ENCODE data around the gene ENPP6.
A peak's percentile ranks its signal among the peaks of the same experiment; 100 is the strongest.
"Not testable (repeated sequence)": the region's sequence is repeated elsewhere in the genome, so short reads cannot be mapped to it uniquely, and the experiment has no call there.

Gene ENPP6

GRCh38 chr4:184080674-184081073, 137.0 kb downstream of the ENPP6 start:
- no peak for TF ChIP-seq POLR2A (IDR thresholded peaks at IDR 0.05; ENCODE audit: low read length)
- no peak for TF ChIP-seq GATA1 (IDR thresholded peaks at IDR 0.05; ENCODE audit: low read depth, low read length)
- DNase-seq, result no peak

GRCh38 chr4:184074677-184075388, 142.8 kb downstream of the ENPP6 start:
- DNase-seq, result no peak
- no peak for TF ChIP-seq POLR2A (IDR thresholded peaks at IDR 0.05; ENCODE audit: low read length)
- TF ChIP-seq GATA1 (IDR thresholded peaks at IDR 0.05; ENCODE audit: low read depth, low read length), result no peak

- TF ChIP-seq POLR2A (IDR thresholded peaks at IDR 0.05; ENCODE audit: low read length), result no peak
- no peak for TF ChIP-seq GATA1 (IDR thresholded peaks at IDR 0.05; ENCODE audit: low read depth, low read length)
- DNase-seq, result no peak
These were observed 149.6 kb downstream of the ENPP6 start for GRCh38 chr4:184067931-184068554.

GRCh38 chr4:184066584-184067300, 150.9 kb downstream of the ENPP6 start:
- TF ChIP-seq GATA1 (IDR thresholded peaks at IDR 0.05; ENCODE audit: low read depth, low read length) (no peak), POLR2A (IDR thresholded peaks at IDR 0.05; ENCODE audit: low read length) (no peak)
- DNase-seq, result no peak

- no peak for TF ChIP-seq GATA1 (IDR thresholded peaks at IDR 0.05; ENCODE audit: low read depth, low read length)
- no peak for TF ChIP-seq POLR2A (IDR thresholded peaks at IDR 0.05; ENCODE audit: low read length)
- DNase-seq, result no peak
These were observed 152.8 kb downstream of the ENPP6 start for GRCh38 chr4:184064877-184065276.

GRCh38 chr4:184062769-184063168, 154.9 kb downstream of the ENPP6 start:
- DNase-seq, result no peak
- TF ChIP-seq POLR2A (IDR thresholded peaks at IDR 0.05; ENCODE audit: low read length), result no peak
- no peak for TF ChIP-seq GATA1 (IDR thresholded peaks at IDR 0.05; ENCODE audit: low read depth, low read length)

- TF ChIP-seq POLR2A (IDR thresholded peaks at IDR 0.05; ENCODE audit: low read length) (no peak), GATA1 (IDR thresholded peaks at IDR 0.05; ENCODE audit: low read depth, low read length) (no peak)
- no peak for DNase-seq
These were observed 156.1 kb downstream of the ENPP6 start for GRCh38 chr4:184061582-184061981.

- TF ChIP-seq GATA1 (IDR thresholded peaks at IDR 0.05; ENCODE audit: low read depth, low read length) (no peak), POLR2A (IDR thresholded peaks at IDR 0.05; ENCODE audit: low read length) (no peak)
- DNase-seq, result no peak
These were observed 158.6 kb downstream of the ENPP6 start for GRCh38 chr4:184059099-184059498.

- TF ChIP-seq GATA1 (IDR thresholded peaks at IDR 0.05; ENCODE audit: low read depth, low read length) (no peak), POLR2A (IDR thresholded peaks at IDR 0.05; ENCODE audit: low read length) (no peak)
- DNase-seq, result no peak
These were observed 159.6 kb downstream of the ENPP6 start for GRCh38 chr4:184058026-184058425.

GRCh38 chr4:184056877-184057276, 160.8 kb downstream of the ENPP6 start:
- TF ChIP-seq POLR2A (IDR thresholded peaks at IDR 0.05; ENCODE audit: low read length) (no peak), GATA1 (IDR thresholded peaks at IDR 0.05; ENCODE audit: low read depth, low read length) (no peak)
- no peak for DNase-seq

GRCh38 chr4:184053434-184053833, 164.2 kb downstream of the ENPP6 start:
- no peak for DNase-seq
- TF ChIP-seq POLR2A (IDR thresholded peaks at IDR 0.05; ENCODE audit: low read length) (no peak), GATA1 (IDR thresholded peaks at IDR 0.05; ENCODE audit: low read depth, low read length) (no peak)

GRCh38 chr4:184052616-184053015, 165.1 kb downstream of the ENPP6 start:
- TF ChIP-seq GATA1 (IDR thresholded peaks at IDR 0.05; ENCODE audit: low read depth, low read length), result no peak
- TF ChIP-seq POLR2A (IDR thresholded peaks at IDR 0.05; ENCODE audit: low read length), result no peak
- no peak for DNase-seq

- DNase-seq, result not testable (repeated sequence)
These were observed 166.4 kb downstream of the ENPP6 start for GRCh38 chr4:184051262-184051661.

GRCh38 chr4:184046148-184046547, 171.5 kb downstream of the ENPP6 start:
- DNase-seq, result peak in 1 of 2 experiments; percentile 7
- TF ChIP-seq GATA1 (IDR thresholded peaks at IDR 0.05; ENCODE audit: low read depth, low read length) (no peak), POLR2A (IDR thresholded peaks at IDR 0.05; ENCODE audit: low read length) (no peak)

GRCh38 chr4:184041156-184041555, 176.5 kb downstream of the ENPP6 start:
- TF ChIP-seq GATA1 (IDR thresholded peaks at IDR 0.05; ENCODE audit: low read depth, low read length) (no peak), POLR2A (IDR thresholded peaks at IDR 0.05; ENCODE audit: low read length) (no peak)
- DNase-seq, result no peak
